T1000 (cell line): Measurements from ENCODE around the gene FAH.
"Not testable (repeated sequence)": the region's sequence is repeated elsewhere in the genome, so short reads cannot be mapped to it uniquely, and the experiment has no call there.

Source experiments
- DNase-seq: peaks from one replicate; lab custom pipeline; 2025; ENCODE audit warnings: mixed read lengths; lab: John Stamatoyannopoulos, UW

Gene FAH

DNA sequence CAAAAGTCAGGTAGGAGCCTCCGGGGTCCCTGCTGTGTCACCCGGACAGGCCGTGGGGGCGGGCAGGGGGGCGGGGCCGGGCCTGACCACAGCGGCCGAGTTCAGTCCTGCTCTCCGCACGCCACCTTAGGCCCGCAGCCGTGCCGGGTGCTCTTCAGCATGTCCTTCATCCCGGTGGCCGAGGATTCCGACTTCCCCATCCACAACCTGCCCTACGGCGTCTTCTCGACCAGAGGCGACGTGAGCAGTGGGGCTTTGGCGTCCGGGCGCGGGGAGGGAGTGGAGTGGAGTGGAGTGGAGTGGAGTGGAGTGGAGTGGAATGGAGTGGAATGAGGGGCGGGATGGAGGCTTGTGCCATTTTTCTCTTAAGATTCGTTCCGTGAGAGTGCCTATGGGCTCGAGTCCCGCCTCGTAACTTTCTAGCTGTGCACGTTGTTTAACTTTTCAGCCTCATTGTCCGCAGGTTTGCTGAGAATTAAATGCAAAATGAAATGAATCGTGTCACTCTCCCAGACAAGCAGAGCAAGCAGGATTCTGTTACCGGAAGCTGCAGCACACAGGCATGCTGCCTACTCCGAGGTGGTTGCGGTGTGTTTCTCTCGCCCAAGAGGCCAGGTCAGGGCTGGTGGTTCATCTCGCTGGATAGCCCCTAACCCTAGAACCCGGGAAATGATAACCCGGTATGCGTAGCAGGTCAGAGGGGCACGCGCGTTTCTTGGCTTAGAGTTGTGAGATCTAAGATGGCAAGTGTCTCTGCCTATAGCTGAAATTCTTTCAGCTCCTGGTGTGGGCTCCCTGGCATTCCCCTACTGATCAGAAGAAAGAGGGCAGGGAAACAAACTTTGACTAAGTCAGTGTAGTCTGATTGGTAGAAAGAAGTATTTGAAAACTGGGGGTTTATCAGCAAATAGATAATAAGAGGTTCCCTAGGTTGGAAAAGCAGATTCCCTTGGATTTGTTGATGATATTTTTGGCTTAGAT, at the start of gene FAH:
Gene FAH (plus strand): TSS at position 104 of the 981 bp plus-strand sequence. CDS start 56 bp downstream, at position 160.
- DNase-seq: peak; percentile 58

DNA sequence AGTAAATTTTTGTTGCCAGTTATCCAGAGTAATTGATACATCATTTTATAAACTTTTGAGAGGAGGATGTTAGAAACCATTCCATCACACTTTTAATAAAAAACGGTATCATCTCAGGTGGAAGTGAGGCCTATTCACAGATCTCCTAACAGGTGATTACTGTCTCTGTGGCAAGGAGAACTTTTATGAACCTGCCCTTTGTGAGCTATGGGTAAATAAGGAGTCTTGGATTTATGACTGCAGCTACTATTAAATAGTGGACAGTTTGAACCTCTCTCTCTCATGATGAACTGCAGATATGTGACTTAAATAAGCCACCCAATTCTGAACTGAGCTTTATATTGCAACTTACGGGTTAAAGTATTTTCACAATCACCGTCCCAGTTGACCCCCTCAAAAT, 47.6 kb upstream of the FAH start:
- DNase-seq: no peak

DNA sequence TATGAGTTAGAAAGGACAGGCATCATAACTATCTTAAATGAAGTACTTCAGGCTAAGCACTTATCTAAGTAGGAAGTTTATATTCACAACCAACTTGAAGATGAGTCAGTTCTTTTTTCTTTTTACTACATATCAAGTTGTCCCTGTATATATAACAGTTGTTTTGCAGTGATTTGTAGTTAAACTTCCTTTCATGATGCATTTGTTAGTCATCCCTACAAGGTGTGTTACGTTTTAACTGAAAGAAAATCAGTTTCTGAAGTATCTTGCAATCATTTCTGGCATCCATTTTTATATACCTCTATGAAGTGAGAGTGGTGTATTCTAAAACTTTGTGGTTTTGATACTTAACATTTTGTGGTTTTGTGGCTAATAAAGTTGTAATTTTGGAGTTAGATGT, 47.2 kb upstream of the FAH start:
- DNase-seq: no peak

DNA sequence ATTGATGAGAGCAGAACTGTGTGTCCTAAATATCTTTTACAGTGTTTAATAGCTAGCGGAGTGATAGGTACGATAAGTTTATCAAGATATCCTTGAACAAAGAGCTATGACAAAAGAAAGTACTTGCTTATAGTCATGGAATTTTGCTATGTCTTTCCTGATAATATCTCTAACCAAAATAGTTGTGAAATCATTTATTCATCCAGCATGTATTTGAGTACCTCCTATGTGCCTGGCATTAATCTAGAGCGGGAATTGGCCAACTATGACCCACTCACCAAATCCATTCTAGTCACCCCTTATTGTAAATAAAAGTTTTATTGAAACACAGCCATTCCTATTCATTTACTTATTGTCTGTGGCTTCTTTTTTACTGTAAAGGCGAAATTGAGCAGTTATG, 46.7 kb upstream of the FAH start:
- DNase-seq: no peak

DNA sequence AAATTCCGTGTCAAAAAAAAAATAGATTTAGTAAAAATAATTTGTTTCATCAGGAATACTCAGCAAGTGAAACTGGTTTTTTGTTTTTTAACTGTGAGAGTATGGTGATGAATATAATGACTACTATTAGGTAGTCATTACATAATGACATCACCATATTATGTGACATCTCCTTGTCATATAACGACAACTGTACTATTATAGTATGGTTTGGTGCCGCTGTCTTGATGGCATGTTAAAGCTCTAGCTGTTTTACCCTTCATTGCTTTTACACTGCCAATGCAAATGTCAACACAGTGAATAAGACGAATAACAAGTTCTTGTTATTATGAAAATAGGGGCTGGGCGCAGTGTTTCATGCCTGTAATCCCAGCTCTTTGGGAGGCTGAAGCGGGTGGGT, 45.6 kb upstream of the FAH start:
- DNase-seq: no peak

DNA sequence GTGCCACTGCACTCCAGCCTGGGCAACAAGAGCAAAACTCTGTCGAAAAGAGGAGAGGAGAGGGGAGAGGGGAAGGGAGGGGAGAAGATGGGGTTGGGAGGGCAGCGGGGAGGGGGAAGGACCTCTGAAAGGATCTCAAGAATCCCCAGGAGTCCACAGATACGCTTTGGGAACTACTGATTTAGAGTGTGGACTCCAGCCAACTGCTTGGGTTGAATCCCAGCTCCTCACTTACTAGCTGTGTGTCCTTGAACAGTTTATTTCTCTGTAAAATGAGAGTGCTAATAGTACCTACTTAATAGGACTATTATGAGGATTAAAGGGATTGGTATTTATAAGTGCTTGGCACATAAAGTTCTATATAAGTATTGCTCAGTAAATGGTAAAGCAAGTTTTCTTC, 45.0 kb upstream of the FAH start:
- no peak for DNase-seq

DNA sequence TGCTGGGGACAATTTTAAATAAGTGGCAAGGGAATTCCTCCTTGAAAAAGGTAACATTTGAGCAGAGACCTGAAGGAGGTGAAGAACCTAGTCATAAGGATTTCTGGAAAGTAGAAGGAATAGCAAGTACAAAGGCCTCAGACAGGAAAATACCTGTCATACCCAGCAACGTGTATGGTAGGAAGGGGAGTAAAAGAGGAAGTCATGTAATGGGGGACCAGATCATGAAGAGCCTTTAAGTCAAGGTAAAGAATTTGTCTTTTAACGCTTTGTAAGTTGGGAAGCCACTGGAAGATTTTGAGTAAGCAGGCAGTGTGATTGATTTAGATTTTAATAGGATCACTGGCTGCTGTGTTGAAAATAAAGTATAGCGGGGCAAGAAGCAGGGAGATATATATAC, 43.4 kb upstream of the FAH start:
- DNase-seq: no peak

DNA sequence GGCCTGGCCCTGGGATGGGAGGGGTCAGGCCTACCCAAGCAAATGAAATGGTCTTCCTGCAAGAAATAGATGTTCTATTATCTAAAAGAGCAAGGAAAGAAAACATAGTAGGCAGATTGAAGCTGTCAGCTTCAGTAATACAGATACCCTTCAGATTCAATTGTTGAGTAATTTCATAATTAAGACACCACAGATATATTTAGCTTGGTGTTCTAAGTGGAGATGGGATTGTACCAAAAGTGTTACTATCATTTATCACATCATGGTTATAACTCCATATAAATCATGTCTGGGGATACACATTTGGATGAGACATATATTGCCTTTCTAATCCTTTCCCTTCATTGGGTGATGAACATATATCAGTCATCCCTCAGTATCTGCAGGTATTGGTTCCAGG, 41.9 kb upstream of the FAH start:
- no peak for DNase-seq

DNA sequence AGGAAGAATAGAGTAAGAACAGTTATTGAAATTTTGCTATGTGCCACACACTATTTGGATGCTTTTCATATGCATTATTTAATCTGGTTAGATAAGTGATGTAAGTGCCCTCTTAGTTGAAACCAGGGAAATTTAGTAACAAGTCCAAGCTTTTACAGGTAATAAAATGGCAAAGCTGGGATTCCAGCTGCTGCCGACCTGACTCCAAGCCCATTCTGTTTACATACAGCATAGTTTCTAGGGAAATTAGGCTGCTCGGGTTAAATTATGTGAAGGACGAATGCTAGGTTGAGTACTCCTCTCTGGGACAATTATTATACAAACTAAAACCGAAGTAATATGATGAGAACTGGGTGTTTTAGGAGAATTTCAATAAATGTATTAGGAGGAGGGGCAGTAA, 38.7 kb upstream of the FAH start:
- no peak for DNase-seq

DNA sequence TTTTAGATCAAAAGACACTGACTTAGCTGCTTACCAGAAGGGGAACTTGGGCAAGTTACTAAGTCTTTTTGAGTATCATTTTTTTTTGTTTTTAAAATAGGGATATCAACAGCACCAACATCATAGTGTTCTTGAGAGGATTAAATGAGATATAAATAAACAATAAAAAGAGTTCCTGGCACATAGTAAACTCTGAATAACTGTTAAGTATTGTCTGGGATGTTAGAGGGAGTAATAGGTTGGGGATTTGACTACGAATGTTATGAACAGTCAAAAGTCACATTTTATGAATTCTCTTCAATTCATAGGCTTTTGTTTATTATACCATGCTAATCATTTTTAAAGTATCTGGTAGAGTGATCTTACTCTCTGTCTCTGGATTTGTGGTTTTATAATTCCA, 37.8 kb upstream of the FAH start:
- no peak for DNase-seq

DNA sequence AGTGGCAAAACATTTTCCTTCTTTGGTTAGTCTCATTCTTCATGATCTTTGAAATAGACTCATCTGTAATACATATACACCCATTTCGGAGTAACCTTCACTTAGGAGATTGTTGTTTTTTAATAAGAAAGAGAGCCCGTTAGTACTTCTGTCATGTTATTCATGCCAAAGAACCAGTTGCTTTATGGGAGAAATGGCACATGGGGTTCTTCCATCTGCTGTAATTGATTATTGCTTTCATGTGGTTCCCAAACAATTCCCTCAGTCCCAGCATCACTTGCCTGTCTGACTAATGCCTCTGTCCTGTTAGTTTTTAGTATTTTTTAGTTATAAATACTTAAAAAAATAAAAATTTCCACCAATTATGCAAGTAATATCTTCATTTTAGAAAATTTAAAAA, 33.8 kb upstream of the FAH start:
- DNase-seq: no peak

DNA sequence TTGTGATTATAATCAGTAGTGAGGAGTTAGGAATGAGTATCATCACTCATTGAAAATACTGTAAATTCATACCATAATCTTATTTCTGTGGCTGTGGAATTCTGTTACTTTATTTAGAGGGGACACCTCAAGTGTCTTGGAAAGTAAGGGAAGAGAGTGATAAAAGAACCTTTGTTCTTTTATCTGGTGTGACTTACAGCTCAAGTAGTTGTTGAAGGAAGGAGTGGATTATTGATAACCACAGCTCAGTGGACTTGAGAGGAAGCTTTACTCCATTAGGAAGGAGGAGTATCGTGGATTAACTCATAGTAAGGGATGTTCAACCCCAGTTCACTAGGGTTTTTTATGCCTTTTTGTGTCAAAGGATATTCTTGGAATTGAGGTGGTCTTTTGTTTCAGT, 32.2 kb upstream of the FAH start:
- no peak for DNase-seq

DNA sequence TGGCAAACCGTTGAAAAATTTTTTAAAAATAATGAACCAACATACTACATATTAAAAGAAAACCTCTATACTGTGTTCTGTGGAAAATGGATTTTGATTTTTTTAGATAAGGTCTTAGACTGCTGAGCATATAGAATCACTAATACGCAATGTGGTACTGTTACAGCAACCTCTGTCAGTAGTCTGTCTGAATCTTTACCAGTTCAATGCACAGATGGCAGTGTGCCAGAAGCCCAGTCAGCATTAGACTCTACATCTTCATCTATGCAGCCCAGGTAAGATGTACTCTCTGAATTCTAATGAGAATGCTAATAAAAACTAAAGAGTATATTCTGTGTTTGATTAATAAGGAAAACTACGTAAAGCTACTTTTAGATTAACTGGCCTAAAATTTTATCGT, 31.3 kb upstream of the FAH start:
- no peak for DNase-seq

DNA sequence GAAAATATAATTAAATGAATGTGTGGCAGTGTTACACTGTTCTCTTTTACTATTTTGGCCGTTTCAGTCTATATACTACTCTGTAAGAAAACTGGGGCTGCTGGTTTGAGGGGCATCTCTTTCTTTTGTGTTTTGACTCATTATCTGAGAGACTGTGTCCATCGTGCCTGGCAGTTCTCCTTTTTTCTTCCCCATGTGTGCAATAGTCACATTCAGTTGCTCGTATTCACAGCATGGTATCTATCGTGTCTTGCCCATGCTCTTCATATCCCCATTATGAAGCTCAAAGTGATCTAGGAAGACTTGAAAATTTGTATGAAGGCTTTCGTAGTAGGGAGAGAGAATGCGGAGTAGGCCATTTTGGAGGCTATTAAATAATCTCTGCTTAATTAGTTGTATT, 29.8 kb upstream of the FAH start:
- DNase-seq: no peak

DNA sequence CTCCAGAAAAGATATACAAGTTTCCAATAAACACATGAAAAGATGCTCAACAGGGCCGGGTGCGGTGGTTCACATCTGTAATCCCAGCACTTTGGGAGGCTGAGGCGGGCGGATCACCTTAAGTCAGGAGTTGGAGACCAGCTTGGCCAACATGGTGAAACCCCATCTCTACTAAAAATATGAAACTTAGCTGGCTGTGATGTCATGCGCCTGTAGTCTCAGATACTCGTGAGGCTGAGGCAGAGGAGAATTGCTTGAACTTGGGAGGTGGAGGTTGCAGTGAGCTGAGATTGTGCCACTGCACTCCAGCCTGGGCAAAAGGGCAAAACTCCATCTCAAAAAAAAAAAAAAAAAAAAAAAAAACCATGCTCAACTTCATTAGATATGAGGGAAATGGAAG, 25.5 kb upstream of the FAH start:
- DNase-seq: not testable (repeated sequence)

DNA sequence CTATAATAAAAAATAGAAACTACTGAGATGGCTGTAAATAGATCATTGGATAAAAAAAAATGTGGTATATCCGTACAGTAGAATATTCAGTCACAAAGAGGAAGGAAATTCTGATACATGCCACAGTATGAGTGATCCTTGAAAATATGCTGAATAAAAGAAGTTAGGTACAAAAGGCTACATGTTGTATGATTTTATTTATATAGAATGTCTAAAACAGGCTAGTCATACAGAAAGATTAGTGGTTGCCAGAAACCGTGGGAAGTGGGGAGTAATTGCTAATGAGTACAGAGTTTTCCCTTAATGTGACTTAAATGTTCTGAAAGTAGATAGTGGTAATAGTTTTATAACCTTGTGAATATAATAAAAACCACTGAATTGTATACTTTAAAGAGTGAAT, 24.9 kb upstream of the FAH start:
- DNase-seq: no peak

DNA sequence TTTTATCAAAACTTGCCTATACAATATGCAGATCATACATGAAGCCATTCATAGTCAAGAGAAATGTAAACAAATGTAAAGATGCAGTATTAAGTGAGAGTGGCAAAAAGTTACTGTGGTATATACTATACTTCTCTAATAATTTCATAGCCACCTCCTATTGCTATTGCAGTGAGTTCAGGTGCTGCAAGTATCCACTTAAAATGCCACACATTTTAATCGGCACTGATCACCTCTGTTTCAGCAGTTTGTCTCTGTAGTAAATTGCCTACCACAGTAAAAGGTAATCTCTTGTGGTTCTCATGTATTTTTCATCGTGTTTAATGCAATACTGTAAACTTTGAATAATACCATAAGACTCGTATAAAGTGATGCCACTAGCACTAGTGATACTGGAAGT, 20.4 kb upstream of the FAH start:
- DNase-seq: no peak

DNA sequence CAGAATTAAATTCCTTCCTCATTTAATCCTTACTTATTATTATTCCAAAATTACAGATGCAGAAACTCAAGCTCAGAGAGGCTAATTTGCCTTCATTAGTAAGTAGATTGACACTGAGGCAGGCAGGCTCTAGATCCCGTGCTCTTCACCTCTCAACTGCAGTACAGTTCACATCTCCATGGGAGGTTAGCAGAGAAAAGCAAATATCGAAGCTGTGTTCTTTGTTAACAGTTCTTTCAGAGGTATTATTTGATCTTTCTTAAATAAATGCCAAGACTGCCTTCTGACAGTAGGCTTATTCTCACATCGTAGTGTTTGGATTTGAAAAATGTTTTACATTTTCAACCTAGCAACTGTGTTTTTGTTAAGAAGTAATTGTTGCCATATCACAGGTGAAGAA, 15.9 kb upstream of the FAH start:
- DNase-seq: no peak

DNA sequence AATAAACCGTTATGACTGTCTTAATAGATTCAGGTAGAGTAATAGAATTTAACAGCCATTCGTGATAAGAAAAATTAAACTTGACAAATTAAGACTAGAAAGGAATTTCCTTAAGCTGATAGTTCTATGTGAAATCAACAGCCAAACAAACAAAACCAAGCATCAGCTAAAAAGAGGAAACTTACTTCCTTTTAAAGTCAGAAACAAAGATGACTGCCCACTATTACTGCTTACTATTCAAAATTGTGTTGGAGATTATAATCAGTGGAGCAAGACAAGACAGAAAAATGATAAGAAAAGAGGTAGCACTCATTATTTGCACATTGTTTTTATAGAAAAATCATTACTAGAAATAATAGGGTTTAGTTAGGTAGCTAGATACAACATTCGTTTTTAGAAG, 13.8 kb upstream of the FAH start:
- no peak for DNase-seq

DNA sequence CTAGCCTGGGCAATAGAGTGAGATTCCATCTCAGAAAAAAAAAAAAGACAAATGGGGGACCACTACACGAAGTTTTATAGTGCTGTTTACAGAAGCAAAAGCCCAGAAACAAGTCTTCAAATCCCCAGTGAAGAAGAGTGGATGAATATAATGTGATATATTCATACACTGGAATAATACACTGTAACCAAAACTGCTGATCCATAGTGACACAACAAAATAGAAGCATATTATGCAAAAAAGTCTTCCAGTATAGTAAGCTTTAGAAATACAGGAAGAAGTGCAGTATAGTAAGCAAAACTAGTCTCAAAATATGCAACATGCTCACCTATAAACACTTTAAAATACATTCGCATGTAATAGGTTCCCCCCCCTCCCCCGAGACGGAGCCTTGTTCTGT, 11.9 kb upstream of the FAH start:
- DNase-seq: no peak

DNA sequence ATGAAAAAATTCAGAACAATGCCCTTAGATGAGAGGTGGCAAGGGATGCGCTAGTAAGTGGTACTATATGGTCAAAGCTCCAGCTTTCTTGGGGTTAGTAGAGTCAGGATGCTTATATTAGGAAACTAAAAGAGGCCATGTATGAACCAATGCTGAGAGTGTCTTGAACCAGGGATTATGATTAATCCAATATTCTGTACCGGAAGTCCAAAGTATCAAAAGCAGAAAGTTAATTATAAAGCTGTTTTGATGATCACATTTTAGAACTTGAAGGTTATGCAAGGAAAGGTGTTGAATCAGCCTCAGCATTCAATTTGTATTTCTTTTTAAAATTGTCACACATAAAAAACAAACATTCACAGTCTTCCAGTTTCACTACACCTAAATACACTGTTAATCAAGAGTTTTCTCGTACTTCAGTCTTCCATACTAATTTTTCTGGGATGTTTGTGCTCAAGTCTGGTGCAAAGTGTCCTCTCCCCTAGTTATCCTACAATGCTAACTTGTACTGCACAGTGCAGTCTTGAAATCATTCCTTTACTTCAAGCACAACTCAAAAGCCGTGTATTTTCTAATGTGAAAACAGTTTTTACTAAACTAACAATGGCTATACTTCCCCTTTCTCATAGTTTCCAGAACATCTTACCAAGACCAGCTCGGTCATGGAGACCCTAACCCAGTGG, 10.7 kb upstream of the FAH start:
- DNase-seq: no peak

DNA sequence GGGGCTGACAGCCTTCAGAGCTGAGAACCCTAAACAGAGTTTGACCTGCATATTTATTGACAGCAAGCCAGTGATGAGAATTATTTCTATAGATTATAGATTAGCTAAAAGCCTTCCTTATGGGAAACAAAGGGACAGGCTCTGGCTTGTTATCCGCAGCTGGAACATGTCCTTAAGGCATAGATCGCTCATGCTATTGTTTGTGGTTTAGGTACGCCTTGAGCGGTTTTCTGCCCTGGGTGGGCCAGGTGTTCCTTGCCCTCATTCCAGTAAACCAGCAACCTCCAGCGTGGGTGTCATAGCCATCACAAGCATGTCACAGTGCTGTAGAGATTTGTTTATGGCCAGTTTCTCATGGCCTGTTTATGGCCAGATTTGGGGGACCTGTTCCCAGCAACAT, 10.2 kb upstream of the FAH start:
- DNase-seq: no peak

DNA sequence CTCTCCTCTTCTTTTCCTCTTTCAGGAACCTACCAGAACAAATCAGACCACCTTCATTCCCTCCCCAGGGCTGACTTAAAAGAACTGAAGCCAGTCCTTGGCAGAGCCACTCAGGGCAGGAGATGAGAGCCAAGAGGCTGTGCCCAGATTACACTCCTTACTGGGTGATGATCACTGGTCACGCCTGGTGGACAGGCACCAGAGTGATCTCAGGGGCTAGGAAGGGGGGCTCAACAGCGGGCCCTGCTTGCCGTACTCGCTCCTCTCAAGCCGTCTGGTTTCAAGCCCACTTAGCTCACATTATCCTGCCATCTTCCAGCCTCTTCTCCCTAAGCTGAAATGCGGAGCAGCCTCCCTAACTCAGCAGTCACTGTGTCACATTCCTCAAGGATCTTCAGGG, 1.7 kb upstream of the FAH start:
- DNase-seq: no peak

DNA sequence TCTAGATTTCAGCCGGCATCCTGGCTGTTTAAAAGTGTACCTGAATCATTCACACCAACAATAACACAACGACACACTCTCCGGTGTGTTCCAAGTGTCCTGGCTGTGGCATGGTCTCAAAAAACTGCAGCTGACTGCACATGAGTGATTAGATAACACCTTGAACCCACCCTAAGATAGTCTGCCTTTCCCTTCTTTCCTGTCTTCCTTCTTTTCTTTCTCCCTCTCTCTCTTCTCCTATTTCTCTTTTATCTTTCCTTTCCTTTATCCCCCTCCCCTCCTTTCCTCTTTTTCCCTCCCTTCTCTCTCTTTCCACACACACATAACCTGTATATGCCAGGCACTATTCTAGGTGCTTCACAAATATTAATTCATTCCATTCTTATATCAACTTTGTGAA, 1.2 kb upstream of the FAH start:
- no peak for DNase-seq
